ENCODE results near the gene ZNF521. TPM values are rescaled to one million over a fixed set of nuclear protein-coding genes. Genes with fewer than 3 reads are reported as not detected.
A peak's percentile ranks its signal among the peaks of the same experiment; 100 is the strongest.
"Not testable (repeated sequence)": the region's sequence is repeated elsewhere in the genome, so short reads cannot be mapped to it uniquely, and the experiment has no call there.

The ZNF521 gene
- total RNA-seq, 1 donor from 2014 or later = 48.0 TPM

DNA sequence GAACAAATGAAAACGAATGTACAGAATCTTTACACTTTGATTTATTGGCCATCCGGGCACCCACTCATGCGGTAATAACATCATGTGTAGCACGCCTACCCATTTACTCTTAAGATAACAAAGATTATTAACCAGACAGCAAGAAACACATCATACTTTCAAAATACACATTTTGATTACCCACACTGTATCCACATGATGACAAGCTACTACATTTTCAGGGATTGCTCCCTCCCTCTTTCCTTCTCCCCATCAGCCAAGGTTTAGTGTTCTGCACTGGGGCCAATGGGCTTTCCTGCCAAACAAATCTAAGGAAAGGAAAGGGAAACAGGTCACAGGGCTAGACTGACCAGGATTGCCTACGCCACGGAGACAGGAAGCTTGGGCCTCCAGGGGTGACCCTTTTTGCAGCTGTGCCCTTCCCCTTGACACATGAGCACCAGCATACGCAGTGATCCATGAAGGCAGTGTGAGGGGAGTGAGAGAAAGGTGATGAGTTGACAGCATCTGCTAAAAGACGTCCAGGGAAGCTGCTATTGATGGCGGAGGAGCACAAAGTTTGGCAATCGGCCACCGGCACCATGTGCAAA lies 76.5 kb downstream of the ZNF521 start:
- no peaks in the 10 kb centered on the region for H3K36me3 ChIP-seq (ENCODE audit: insufficient read depth, low read length)
- H3K4me1 Mint-ChIP-seq (ENCODE audit: low read depth, unreplicated experiment) = peaks cover 28% of the 10 kb centered on the region
- H3K27ac ChIP-seq (ENCODE audit: low read depth, low read length) = no peak overlapping the region
- H3K9me3 ChIP-seq (ENCODE audit: insufficient read depth, low read depth, low read length) = no peaks in the 10 kb centered on the region
- H3K9me3 Mint-ChIP-seq (ENCODE audit: unreplicated experiment) = no peaks in the 10 kb centered on the region
- H3K27me3 ChIP-seq (ENCODE audit: insufficient read depth, low read length) = no peaks in the 10 kb centered on the region
- peaks cover 7% of the 10 kb centered on the region for H3K36me3 Mint-ChIP-seq (ENCODE audit: low read depth, unreplicated experiment)
- TF ChIP-seq, protein P1, sequence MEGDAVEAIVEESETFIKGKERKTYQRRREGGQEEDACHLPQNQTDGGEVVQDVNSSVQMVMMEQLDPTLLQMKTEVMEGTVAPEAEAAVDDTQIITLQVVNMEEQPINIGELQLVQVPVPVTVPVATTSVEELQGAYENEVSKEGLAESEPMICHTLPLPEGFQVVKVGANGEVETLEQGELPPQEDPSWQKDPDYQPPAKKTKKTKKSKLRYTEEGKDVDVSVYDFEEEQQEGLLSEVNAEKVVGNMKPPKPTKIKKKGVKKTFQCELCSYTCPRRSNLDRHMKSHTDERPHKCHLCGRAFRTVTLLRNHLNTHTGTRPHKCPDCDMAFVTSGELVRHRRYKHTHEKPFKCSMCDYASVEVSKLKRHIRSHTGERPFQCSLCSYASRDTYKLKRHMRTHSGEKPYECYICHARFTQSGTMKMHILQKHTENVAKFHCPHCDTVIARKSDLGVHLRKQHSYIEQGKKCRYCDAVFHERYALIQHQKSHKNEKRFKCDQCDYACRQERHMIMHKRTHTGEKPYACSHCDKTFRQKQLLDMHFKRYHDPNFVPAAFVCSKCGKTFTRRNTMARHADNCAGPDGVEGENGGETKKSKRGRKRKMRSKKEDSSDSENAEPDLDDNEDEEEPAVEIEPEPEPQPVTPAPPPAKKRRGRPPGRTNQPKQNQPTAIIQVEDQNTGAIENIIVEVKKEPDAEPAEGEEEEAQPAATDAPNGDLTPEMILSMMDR (IDR thresholded peaks at IDR 0.05; ENCODE audit: insufficient read depth, low read depth, low read length) = no peak
- TF ChIP-seq EZH2 (IDR thresholded peaks at IDR 0.05; ENCODE audit: insufficient read depth, low read length) = no peak
- FAIRE-seq (no peak), DNase-seq (ENCODE audit: low read depth) (no peak)
- H2AFZ ChIP-seq (ENCODE audit: low read depth, low read length) = no peak overlapping the region
- H3K4me2 ChIP-seq (ENCODE audit: low read length) = no peak overlapping the region
- no peaks in the 10 kb centered on the region for H4K20me1 ChIP-seq (ENCODE audit: insufficient read depth, low read length)
- H3K4me3 Mint-ChIP-seq (ENCODE audit: unreplicated experiment) = no peak overlapping the region
- peaks cover 14% of the 10 kb centered on the region for H3K4me1 ChIP-seq (ENCODE audit: insufficient read depth, low read length)
- no peaks in the 10 kb centered on the region for H3K27me3 Mint-ChIP-seq (ENCODE audit: low read depth, unreplicated experiment)
- H3K9ac ChIP-seq (ENCODE audit: low read length) = no peak overlapping the region
- H3K79me2 ChIP-seq (ENCODE audit: insufficient read depth, low read length) = no peaks in the 10 kb centered on the region
- H3K27ac Mint-ChIP-seq (ENCODE audit: unreplicated experiment) = no peak overlapping the region
- H3K4me3 ChIP-seq (ENCODE audit: insufficient read depth, low read depth, low read length) = no peak overlapping the region

DNA sequence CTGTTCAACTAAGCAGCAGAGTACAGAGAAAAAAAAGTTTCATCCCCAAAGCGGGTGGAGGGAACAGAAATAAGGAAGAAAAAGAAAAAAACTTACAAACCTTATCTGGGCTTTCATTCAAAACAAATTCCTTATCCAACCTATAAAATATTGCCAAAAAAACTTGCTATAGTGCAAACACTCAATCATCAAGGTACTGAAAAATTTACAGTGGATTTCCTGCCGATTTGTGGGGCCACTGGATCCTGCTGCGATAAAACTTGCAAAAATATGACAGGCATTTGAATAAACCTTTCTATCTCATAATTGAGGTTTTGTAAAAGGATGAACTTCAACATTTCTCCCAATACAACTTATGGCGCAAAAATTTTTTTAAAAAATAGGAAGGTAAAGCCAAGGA lies 77.0 kb downstream of the ZNF521 start:
- Histone ChIP-seq H3K4me2 (ENCODE audit: low read length) (no peak overlapping the region), H2AFZ (ENCODE audit: low read depth, low read length) (no peak overlapping the region), H3K36me3 (ENCODE audit: insufficient read depth, low read length) (no peaks in the 10 kb centered on the region), H3K79me2 (ENCODE audit: insufficient read depth, low read length) (no peaks in the 10 kb centered on the region), H3K4me3 (ENCODE audit: insufficient read depth, low read depth, low read length) (no peak overlapping the region), H3K4me1 (ENCODE audit: insufficient read depth, low read length) (peaks cover 11% of the 10 kb centered on the region), H4K20me1 (ENCODE audit: insufficient read depth, low read length) (no peaks in the 10 kb centered on the region), H3K9me3 (ENCODE audit: insufficient read depth, low read depth, low read length) (no peaks in the 10 kb centered on the region), H3K9ac (ENCODE audit: low read length) (no peak overlapping the region), H3K27ac (ENCODE audit: low read depth, low read length) (no peak overlapping the region), H3K27me3 (ENCODE audit: insufficient read depth, low read length) (no peaks in the 10 kb centered on the region)
- no peak for DNase-seq (ENCODE audit: low read depth)
- TF ChIP-seq, protein P1 (IDR thresholded peaks at IDR 0.05; ENCODE audit: insufficient read depth, low read depth, low read length) = no peak
- no peak for TF ChIP-seq EZH2 (IDR thresholded peaks at IDR 0.05; ENCODE audit: insufficient read depth, low read length)
- H3K36me3 Mint-ChIP-seq (ENCODE audit: low read depth, unreplicated experiment) = peaks cover 7% of the 10 kb centered on the region
- H3K4me3 Mint-ChIP-seq (ENCODE audit: unreplicated experiment) = no peak overlapping the region
- FAIRE-seq = no peak
- H3K27ac Mint-ChIP-seq (ENCODE audit: unreplicated experiment) = no peak overlapping the region
- no peaks in the 10 kb centered on the region for H3K9me3 Mint-ChIP-seq (ENCODE audit: unreplicated experiment)
- H3K27me3 Mint-ChIP-seq (ENCODE audit: low read depth, unreplicated experiment) = no peaks in the 10 kb centered on the region
- peaks cover 25% of the 10 kb centered on the region for H3K4me1 Mint-ChIP-seq (ENCODE audit: low read depth, unreplicated experiment)

DNA sequence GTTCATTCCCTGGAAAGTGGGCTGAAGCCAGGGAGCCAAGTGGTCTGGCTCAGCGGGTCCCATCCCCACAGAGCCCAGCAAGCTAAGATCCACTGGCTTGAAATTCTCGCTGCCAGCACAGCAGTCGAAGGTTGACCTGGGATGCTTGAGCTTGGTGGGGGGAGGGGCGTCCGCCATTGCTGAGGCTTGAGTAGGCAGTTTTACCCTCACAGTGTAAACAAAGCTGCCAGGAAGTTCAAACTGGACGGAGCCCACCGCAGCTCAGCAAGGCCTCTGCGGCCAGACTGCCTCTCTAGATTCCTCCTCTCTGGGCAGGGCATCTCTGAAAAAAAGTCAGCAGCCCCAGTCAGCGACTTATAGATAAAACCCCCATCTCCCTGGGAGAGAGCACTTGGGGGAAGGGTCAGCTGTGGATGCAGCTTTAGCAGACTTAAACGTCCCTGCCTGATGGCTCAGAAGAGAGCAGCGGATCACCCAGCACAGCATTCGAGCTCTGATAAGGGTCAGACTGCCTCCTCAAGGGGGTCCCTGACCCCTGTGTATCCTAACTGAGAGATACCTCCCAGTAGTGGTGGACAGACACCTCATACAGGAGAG lies 84.9 kb downstream of the ZNF521 start:
- H3K36me3 ChIP-seq (ENCODE audit: insufficient read depth, low read length); H2AFZ ChIP-seq (ENCODE audit: low read depth, low read length); H3K27me3 ChIP-seq (ENCODE audit: insufficient read depth, low read length); H3K4me3 Mint-ChIP-seq (ENCODE audit: unreplicated experiment); H4K20me1 ChIP-seq (ENCODE audit: insufficient read depth, low read length); H3K9me3 ChIP-seq (ENCODE audit: insufficient read depth, low read depth, low read length); H3K4me3 ChIP-seq (ENCODE audit: insufficient read depth, low read depth, low read length); H3K9me3 Mint-ChIP-seq (ENCODE audit: unreplicated experiment); H3K79me2 ChIP-seq (ENCODE audit: insufficient read depth, low read length); DNase-seq (ENCODE audit: low read depth); H3K27me3 Mint-ChIP-seq (ENCODE audit: low read depth, unreplicated experiment); H3K27ac ChIP-seq (ENCODE audit: low read depth, low read length); H3K4me2 ChIP-seq (ENCODE audit: low read length); H3K4me1 ChIP-seq (ENCODE audit: insufficient read depth, low read length); FAIRE-seq; H3K9ac ChIP-seq (ENCODE audit: low read length); H3K36me3 Mint-ChIP-seq (ENCODE audit: low read depth, unreplicated experiment): not testable (repeated sequence)
- peaks cover 12% of the 10 kb centered on the region for H3K4me1 Mint-ChIP-seq (ENCODE audit: low read depth, unreplicated experiment)
- peak overlapping the region; percentile 35 for H3K27ac Mint-ChIP-seq (ENCODE audit: unreplicated experiment)
